ENCODE measurements around the gene PAH.
"Not testable (repeated sequence)": the region's sequence is repeated elsewhere in the genome, so short reads cannot be mapped to it uniquely, and the experiment has no call there.

Gene PAH

DNA sequence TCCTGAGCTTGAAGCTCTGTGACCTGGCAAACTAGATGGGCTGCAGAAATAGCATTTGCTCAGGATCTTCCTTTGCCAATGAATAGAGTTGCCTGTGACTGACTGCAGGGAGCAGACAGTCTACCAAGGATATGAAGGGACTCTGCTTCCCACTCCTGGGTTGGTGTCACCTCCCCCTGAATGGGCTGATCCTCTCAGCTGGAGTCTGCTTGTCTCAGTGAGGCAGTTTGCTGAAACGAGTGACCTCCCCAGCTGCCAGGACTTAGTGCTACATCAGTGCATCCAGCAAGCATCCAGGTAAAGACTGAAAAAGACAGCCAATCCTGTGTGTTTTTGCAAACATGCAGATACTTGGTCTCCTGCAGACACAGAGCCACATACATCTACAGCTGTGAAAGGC lies 28.5 kb downstream of the PAH start:
- DNase-seq = no peak

DNA sequence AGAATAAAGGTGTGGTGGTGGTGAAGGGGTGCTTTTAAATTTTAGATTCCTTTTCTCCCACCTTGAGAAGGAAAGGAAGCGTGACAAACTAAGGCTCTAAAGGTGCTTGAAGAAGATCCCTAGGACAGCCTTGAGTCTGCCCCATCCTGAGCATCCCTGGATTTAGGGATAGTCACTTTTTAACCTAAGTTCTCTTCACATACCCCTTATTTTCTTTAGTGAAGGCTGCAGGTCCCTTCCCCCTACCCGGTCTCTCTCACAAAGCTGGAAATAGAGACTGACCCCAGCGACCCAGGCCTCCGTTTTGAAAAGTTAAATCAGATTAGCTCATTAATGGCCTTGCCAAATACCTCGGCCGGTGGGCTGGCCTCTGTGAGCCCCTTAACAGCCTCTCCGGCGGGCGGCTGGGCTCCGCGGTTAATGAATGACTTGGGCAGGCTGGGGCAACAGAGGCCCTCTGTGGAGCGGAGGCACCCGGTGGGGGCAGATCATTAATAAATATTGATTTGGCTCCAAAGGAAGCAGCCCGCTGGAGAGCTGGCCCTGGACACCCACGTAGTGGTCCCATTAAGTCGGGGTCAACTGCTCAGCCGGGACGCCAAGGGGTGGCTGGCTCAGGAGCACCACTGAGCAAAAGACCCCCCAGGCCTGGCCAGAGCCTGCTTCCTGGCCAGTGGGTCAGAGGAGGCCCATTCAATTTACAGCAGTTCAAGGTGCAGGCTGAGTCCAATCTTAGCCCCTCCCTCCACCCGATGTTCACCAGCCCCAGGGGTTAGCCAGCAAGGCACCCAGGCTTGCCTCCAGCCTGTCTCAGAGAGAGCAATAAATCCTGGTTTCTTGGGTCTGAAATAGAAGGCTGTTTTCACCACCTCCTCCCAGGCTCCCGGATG lies 31.8 kb downstream of the PAH start:
- DNase-seq = no peak

DNA sequence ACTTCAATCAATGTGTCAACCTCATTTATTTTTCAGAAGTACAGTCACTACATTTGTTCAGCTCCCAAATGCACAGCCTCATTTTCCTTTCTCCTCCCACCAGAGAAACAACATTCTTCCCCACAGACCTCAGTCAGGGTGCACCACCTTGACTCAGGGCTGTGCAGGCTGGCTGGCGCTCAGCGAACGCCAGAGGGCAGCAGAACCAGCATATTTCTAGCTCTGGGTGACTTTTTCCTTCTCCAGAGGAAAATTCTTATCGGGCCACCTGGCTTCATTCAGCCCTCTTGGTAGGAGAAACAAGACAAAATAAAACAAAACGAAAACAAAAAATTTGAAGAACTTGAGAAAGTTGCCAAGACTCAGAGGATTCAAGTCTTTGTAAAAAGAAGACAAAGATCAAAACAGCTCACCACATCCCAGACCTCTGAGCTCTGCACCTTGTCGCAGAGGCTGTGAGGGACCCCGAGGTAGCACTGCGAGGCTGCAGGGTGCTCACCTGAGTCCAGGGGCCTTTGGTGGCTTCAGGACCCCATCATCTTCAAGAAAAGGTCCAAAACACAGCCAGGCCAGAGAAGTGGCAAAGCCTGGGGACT lies 33.7 kb downstream of the PAH start:
- peak; percentile 38 for DNase-seq

DNA sequence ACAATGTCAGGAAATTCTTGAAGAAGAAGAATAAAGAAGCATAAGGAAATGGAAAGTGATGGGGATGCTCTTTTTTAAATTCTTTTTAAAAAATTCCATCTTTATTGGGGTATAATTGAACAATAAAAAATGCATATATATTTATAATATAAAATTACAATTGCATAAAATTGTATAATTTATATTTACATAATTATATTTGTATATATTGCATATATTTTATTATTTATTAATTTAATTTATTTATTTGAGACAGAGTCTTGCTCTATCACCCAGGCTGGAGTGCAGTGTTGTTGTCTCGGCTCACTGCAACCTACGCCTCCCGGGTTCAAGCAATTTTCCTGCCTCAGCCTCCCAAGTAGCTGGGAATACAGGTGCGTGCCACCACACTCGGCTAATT lies 36.3 kb downstream of the PAH start:
- DNase-seq = no peak

DNA sequence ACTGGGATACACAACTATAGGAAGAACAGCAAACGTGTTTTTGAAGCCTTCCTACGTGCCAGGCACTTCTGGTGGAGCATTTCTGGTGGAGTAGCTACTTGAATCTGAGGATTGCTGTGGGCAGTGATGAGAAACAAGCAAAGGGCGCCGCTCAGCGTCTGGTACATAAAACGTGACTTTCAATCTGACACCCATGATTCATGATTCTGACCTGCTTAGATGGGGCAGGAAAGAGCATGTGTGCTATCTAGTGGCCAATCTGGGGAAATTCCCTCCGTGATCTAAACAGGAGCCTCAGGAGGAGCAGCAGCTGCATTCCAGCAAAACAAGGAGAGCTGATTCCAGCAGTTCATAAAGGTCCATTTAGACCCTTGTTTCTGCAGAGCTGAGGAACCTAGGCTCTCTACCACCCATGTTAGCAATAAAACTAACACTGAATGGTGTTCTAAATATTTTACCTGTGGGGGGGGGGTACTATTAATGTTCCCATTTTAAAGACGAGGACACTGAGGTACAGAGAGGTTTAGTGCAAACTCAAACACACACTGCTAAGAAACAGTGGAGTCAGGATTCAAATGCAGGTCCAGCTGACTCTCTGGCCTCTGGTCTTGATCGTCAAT lies 37.8 kb downstream of the PAH start:
- DNase-seq = peak; percentile 27

GRCh38 chr12:102876883-102877282 lies 40.2 kb downstream of the PAH start:
- DNase-seq = no peak

DNA sequence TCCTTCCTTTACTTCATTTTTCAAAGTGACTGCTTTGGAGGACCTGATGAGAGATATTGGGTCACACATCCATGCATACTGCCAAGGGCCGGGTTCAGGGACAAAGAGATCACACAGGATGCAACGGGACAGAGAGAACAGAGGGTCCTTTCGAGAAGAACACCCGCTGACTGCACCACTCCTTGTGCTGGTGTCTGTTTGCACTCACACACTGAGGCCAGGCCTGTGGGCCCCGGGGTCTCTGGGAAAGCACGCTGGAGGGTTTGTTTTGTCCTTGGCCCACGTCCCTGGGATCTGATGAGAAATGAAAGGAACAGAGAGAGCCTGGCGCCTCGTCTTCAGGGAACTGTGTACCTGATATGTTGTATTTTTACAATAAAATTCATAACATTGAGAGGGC lies 42.2 kb downstream of the PAH start:
- no peak for DNase-seq

GRCh38 chr12:102873077-102873476 lies 44.0 kb downstream of the PAH start:
- DNase-seq = no peak

DNA sequence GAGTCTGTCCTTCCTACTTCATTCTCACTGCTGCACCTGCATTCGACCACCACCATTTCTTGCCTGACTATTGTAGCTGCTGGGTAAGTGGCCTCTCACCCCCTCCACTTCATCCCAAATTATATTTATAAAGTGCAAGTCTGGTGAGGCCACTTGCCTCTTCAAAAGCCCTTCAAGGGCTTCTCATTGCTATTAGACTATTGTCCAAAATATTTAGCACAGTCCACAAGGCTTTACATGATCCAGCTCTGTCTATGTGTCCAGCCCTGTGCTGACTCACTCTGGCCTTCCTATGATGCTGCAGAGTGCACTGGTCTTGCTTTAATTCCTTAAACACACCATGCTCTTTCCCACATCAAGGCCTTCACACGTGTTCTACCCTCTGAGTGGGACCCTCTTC lies 46.0 kb downstream of the PAH start:
- no peak for DNase-seq

GRCh38 chr12:102869571-102869970 lies 47.5 kb downstream of the PAH start:
- no peak for DNase-seq

GRCh38 chr12:102865821-102866615 lies 51.0 kb downstream of the PAH start:
- no peak for DNase-seq

- no peak for DNase-seq
Measured at GRCh38 chr12:102862486-102862885, 54.6 kb downstream of the PAH start.

GRCh38 chr12:102851246-102851645 lies 65.8 kb downstream of the PAH start:
- DNase-seq = no peak

DNA sequence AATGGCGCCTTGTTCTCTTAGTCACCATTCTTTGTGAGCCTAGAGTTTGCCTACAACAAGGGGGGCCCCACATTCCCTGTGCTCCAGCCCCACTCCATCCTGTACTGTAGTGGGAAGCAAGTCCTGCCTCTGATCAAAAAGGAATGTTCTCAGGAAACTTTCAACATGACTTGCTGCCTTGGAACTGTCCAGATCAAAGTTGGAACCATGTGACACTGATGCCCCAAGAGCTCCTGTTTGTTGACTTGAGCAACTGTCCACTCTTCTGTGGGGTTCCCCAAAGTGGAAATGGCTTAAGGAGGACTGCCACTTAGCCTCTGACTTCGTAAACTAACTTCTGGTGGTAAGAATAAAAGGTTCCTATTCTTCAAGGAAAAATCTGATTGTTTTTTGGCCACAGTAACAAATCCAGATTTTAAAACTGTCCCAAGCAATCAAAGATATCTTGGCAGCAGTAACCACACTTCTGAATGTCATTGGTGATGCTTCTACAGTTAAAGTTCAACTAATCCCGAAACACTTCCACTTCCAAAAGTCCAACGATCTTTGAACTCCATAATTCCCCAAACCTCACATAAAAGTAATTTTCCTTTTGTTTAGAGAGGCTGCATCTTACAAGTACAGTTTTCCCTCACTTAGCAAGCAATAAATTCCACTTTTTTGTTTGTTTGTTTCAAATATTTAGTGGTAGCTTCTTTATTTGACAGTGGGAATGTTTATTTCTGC lies 67.2 kb downstream of the PAH start:
- DNase-seq = no peak

DNA sequence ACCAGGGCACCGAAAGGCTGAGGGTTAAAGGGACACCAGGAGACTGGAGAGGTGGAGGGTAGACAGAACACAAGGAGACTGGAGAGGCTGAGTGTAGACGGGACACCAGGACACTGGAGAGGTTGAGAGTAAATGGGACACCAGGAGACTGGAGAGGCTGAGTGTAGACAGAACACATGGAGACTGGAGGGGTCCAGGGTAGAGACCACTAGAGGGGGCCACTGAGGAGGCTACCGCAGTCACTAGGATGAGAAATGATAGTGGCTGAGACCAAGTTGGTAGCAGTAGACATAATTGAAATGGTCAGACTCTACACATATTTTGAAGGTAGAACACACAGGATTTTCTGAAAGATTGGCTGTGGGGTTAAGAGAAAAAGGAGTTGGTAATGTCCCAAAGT lies 68.2 kb downstream of the PAH start:
- DNase-seq = no peak

GRCh38 chr12:102847131-102847530 lies 69.9 kb downstream of the PAH start:
- DNase-seq = no peak

GRCh38 chr12:102833687-102834441 lies 83.2 kb downstream of the PAH start:
- DNase-seq = peak; percentile 27

GRCh38 chr12:102832826-102833225 lies 84.2 kb downstream of the PAH start:
- DNase-seq = not testable (repeated sequence)

- peak; percentile 66 for DNase-seq
Measured at GRCh38 chr12:102824218-102824835, 92.7 kb downstream of the PAH start.

DNA sequence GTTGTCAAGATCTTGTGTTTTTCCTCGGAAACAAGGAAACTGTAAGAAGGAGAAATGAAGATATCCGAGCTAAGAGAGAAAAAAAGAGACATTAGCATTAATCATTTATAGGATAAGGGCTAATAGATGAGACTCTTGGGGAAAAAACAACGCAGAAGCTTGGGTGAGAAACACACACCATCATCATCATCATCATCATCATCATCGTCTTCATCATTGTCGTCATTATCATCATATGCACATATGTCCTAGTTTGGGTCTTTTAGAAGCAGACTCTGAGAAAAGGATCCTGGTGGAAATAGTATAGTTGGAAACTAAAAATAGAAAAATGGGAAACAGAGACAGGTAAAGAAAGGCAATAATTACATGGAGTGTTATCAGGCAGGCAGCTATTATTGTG lies 95.9 kb downstream of the PAH start:
- no peak for DNase-seq

DNA sequence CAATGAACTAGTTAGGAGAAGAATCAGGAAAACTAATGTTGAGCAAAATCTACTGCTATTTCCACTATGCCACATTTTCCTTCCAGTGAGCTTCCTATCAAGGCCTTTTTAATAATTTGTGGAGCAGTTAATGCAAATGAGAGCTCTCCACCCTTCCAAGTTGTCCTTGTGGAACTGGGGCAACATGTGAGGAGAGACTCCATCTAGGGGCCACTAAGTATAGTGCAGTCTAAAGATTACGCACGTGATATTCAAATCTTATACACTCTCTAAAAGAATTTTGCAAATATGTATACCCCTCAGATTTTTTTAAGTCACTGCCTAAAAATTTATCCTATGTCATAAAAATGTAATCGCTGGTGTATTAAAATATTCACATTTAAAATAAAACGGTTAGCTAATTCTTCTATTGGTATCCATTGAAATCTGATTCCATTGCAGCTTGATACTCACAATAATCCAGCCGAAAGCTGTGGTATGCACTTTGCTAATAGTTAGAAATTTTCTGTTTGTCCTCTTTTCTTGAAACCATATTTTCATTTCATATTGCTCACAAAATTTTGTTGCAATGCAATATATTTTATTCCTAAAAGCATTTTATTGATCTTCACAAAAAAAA lies 100.1 kb downstream of the PAH start:
- DNase-seq = no peak

Measured in right hindlimb (tissue), 1 donor.